Left ventricle myocardium superior (tissue), 1 donor: ENCODE results near the gene SLC1A3. TPM values are rescaled to one million over a fixed set of nuclear protein-coding genes. Genes with fewer than 3 reads are reported as not detected.

Source experiments
- ATAC-seq: fragments of 200-7000 bp; cut with Tn5 transposase; one replicate; pipeline ENCODE4 v1.9.1; 2020; ENCODE audit warnings: mild to moderate bottlenecking, moderate library complexity
- DNase-seq: peaks from one replicate; pipeline ENCODE4 v3.0.0-alpha.2; 2020
- intact Hi-C: fragments of 100-400 bp; cut with micrococcal nuclease; formaldehyde crosslinking; loops from one replicate; pipeline ENCODE4 v1.11.0; 2022
- total RNA-seq: library from RNA; stranded (reverse); fragmentation: NEBNext Ultra II Directional; extraction: Animal tissue kit (Norgen Biotek cat#: 25700); gene quantifications from one replicate; pipeline ENCODE4 v1.2.1, GENCODE V29; 2021
- donor health status: DM: no; HTN: yes; CAD: no; lungs with severe emphysema.

The SLC1A3 gene
- total RNA-seq, 1 donor from 2014 or later: 105 TPM

GRCh38 chr5:36647046-36647445 is 40.6 kb downstream of the SLC1A3 start:
- ATAC-seq (peak; percentile 59), DNase-seq (no peak)
- intact Hi-C loops: no loop called here

- DNase-seq (no peak), ATAC-seq (peak; percentile 62)
- intact Hi-C loops: no loop called here
Observed at GRCh38 chr5:36648426-36648825, 42.0 kb downstream of the SLC1A3 start.

GRCh38 chr5:36651761-36652685 is 45.6 kb downstream of the SLC1A3 start:
- intact Hi-C loops: no loop called here
- ATAC-seq (peak; percentile 80), DNase-seq (no peak)

- DNase-seq: no peak
- intact Hi-C loops: no loop called here
- ATAC-seq: no peak
Observed at GRCh38 chr5:36653044-36653705, 46.8 kb downstream of the SLC1A3 start.

DNA sequence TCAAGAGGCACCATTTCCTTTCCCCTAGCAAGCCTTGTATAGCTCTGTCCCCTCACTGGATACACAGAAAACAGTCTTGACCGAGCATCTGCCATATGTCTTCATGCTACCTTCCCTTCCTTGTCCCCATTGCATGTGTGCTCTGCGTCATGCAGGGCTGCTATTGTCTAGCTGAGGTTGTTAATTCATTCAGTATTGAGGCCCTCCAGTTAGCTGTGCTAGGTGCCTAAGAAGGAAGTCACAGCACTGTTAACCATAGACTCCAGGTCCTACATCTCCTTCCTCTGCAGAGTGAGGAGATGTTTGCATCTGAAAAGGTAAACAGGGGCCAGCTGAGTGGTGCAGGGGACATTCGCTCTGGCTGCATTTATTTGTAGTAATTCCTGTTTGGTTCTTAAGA is 48.2 kb downstream of the SLC1A3 start:
- no peak for DNase-seq
- ATAC-seq: no peak
- intact Hi-C loops: no loop called here

GRCh38 chr5:36655161-36655560 is 48.8 kb downstream of the SLC1A3 start:
- ATAC-seq (no peak), DNase-seq (no peak)
- intact Hi-C loops: no loop called here

DNA sequence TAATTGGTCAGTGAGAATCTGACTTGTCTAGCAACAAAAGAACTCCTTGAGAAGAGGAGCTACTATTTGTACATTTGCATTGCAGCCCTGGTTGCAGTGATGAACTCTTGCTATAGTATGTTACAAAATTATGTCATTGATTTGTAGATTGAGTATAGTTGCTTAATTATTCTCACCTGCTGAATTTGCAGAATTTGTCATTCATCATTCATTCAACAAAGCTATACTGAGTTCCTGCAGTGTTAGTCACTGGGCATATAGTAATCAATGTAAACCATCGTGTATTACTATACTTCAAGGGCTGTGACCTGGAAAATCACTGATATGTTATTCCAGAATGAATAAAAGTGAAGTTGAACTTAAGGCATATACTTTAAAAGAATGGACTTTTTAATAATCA is 50.1 kb downstream of the SLC1A3 start:
- no peak for ATAC-seq
- DNase-seq: no peak
- intact Hi-C loops: no loop called here

GRCh38 chr5:36657563-36657995 is 51.2 kb downstream of the SLC1A3 start:
- intact Hi-C loops: no loop called here
- DNase-seq (peak; percentile 39), ATAC-seq (peak; percentile 93)

- DNase-seq: no peak
- intact Hi-C loops: no loop called here
- peak; percentile 2 for ATAC-seq
Observed at GRCh38 chr5:36658038-36658756, 51.8 kb downstream of the SLC1A3 start.

- ATAC-seq (no peak), DNase-seq (no peak)
- intact Hi-C loops: no loop called here
Observed at GRCh38 chr5:36659411-36659810, 53.0 kb downstream of the SLC1A3 start.

- no peak for ATAC-seq
- intact Hi-C loops: no loop called here
- DNase-seq: no peak
Observed at GRCh38 chr5:36660397-36661049, 54.1 kb downstream of the SLC1A3 start.

DNA sequence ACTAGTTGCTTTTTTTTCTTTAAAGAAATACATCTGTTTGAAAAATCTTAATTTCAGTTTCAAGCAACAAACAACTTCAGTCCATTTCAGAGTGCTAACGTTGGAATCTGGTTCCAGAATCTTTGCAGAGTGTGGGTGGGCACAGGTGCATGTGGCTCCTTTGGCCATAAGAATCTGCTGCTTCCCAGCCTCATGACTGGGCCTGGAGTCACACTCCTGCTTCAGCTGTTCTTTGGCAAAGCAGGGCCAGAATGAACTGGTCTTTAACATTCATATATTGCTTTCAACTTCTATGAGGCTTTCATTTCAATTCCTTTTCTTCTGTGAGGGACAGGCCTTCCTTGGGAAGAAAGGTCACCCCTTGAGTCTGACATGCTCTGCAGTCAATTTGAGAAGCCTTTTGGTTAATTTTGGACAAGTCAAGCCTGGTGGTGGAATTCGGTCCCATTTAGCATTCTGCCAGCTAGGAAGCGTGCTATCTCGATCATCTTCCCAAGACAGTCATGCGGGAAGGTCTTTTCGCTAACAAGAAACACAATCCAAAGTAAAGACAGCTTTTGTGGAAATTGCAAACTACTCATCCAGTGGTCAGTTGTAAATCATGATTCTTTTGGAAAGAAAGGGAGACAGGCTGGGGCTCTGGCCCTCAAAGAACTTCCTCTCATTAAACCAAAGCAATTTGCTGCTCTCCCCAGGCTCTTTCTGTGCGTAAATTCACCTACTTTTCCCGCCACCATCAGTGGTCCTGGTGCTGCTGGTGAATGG is 55.2 kb downstream of the SLC1A3 start:
- ATAC-seq (no peak), DNase-seq (no peak)
- intact Hi-C loops: no loop called here

DNA sequence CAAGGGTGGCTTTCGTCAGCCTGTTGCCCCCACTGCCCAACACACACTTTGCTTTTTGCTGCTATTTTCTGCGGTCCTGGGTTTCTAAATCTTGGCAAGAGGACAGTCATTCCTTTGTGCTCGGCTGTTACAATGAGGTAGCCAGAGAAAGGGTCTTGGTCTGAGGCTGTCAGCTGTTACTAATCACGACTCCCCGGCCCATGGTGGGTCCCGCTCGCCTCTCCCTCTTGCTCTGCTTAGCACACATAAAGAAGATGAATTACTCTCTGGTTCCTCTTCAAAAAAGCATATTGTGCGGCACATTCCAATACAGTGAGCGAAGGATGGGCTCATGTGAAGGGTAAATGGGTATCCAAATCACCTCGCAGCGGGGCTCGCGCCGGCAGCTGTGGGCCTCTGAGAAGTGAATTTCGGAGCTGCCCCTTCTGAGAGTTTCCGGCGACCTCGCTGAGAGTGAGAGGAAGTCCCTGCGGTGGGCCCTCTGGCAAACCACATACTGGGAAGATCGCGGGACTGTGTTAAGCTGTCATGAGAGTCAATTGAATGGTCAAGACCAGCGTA is 56.0 kb downstream of the SLC1A3 start:
- ATAC-seq (no peak), DNase-seq (no peak)
- intact Hi-C loops: no loop called here

DNA sequence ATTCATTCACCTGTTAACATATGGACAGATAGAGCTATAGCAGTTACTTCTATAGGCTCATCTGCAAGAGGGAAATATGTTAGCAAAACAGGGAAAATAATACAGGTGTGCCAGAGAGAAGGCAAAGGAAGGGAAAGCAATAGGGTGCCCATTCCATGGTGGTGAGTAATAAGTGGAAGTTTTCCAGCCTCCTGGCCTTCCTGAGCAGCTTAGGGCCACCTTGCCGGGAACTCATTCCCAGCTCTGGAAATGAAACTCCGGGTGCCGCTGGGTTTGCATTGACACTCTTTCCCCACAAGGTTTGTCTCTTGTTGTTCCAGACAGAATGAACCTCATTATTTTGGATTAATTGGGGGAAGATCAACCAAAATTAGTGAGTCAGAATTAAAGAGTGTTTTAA is 58.4 kb downstream of the SLC1A3 start:
- DNase-seq: no peak
- intact Hi-C loops: no loop called here
- peak; percentile 43 for ATAC-seq

DNA sequence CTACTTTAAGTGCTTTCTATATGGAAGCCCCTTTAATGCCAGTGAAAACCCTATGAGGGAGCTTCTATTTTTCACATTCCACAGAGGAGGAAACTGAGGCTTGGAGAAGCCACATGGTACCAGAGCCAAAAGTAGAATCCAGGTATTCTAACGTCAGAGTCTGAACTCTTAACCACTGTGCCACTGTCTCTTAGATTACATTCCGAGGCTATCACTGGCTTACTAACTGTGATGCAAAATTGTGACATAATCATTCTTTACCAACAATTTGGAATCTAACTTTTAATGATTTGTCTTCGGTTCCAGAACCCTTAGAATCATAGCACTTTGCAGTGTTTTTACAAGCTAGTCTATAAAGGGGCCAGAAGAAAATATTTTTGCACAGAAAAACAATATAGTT is 59.2 kb downstream of the SLC1A3 start:
- no peak for ATAC-seq
- intact Hi-C loops: no loop called here

DNA sequence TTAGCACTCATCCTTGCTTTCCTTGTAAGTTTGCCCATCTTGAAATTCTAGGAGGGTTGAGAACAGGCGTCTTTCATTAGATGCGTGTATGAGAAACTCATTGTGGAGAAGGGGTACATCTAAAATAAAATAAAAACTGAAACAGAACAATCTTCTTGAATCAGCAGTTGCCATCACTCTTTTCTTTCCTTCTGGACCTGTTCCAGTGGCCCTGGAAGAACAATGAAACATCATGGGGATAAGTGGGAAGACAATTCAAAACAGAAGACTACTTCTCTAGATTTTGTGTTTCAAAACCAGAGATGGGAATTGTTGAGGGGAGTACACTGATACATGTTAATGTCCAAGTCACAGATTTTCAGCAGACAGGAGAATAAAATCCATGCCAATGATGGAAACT is 59.9 kb downstream of the SLC1A3 start:
- no peak for ATAC-seq
- intact Hi-C loops: no loop called here
- no peak for DNase-seq

More for the DNA sequence above, 59.2 kb downstream of the SLC1A3 start:
- no peak for DNase-seq

GRCh38 chr5:36666986-36667385 is 60.6 kb downstream of the SLC1A3 start:
- DNase-seq (no peak), ATAC-seq (no peak)
- intact Hi-C loops: no loop called here

DNA sequence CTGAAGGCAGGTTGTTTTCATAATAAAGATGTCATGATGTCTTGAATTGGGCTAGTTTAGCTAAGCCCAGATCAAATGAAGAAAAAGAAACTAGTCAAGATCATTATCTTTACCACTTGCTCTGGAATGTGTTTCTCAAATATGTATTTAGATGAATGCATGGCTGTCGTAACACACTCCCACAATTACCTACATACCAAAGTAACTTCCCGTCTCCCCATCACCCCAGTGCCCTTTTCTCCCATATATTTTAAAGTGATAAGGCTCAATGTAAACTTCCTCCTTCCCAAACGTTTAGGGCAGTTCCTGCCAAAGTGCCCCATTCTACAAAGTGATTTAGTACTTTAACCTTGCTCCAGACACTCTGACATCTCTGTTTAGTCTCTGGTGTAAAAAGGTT is 61.4 kb downstream of the SLC1A3 start:
- ATAC-seq (no peak), DNase-seq (no peak)
- intact Hi-C loops: no loop called here
